ENCODE measurements around the gene MAN1A1.

GRCh38 chr6:119158057-119158848 is 191.3 kb downstream of the MAN1A1 start:
- TF ChIP-seq CTCF (optimal IDR thresholded peaks at IDR 0.05 in 1 of 3, IDR thresholded peaks at IDR 0.05 in 1 of 3, conservative IDR thresholded peaks at IDR 0.05 in 1 of 3; ENCODE audit: extremely low read depth in 1 of 3, insufficient read depth in 2 of 3, low read length in 3 of 3): no peak
- TF ChIP-seq EZH2 (IDR thresholded peaks at IDR 0.05; ENCODE audit: low read length): no peak

Data from keratinocyte (primary cell).